Middle frontal gyrus (tissue), 1 donor: Measurements from ENCODE around the gene RSPO4.
"Not testable (repeated sequence)": the region's sequence is repeated elsewhere in the genome, so short reads cannot be mapped to it uniquely, and the experiment has no call there.

Experiments used
- DNase-seq: peaks from one replicate; pipeline ENCODE4 v3.0.0-alpha.2; 2015; ENCODE audit warnings: low spot score; ENCODE audit errors: extremely low spot score

RSPO4 gene

DNA sequence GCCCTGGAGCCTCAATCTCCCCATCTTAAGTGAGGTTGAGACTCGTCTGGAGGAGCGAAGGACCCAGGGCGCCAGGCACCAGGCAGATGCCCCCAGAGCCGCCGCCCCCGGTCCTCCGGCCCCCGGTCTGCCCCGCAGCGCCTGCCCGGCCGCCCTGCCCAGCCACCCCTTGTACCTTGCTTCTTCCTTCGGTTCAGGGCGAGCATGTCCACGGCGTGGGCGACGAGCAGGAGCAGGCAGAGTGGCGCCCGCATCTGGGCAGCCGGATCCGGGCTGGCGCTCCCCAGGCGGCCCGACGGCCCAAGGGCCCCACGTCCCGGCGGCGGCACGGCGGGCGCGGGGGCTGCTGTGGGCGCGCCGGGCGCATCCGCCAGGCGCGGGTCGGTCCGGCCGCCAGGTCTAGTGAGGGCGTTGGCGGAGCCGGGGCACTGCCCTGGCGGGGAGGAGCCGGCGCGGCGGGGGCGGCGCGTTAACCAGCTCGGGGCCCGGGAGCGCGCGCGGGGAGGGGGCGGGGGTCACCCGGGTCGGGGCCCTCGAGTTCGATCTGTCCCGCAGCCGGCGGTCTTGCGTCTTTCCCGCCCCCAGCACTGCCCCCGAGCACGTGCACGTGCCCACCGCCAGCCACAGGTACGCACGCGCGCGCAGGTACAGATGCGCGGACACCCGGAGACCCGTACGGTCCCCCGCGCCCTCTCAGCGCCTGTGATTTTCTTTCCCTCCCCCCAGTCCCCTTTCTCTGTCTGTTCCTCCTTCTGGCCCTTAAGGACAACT lies at the start of gene RSPO4:
Gene RSPO4 (minus strand): TSS at position 401 of the 771 bp plus-strand sequence. CDS start 147 bp downstream, at position 254.
- no peak for DNase-seq

DNA sequence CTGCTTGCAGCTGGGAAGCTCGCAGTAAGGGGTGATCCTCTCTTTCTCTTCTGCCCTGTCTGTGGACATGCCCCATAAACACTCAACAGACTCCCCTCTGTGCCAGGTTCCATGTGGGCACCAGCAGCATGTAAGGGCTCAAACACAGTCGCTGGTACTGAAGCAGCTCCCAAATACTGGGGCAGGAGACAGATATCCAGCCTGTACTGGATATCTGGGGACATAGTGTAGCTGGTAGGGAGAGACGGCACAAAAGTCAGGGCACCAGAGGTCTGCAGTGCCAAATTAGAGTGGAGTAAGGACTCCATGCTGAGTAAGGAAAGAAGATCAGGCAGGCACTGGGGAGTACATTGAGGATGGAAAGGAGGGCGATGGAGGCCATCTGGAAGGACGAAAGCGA lies 48.3 kb upstream of the RSPO4 start:
- DNase-seq, result no peak

DNA sequence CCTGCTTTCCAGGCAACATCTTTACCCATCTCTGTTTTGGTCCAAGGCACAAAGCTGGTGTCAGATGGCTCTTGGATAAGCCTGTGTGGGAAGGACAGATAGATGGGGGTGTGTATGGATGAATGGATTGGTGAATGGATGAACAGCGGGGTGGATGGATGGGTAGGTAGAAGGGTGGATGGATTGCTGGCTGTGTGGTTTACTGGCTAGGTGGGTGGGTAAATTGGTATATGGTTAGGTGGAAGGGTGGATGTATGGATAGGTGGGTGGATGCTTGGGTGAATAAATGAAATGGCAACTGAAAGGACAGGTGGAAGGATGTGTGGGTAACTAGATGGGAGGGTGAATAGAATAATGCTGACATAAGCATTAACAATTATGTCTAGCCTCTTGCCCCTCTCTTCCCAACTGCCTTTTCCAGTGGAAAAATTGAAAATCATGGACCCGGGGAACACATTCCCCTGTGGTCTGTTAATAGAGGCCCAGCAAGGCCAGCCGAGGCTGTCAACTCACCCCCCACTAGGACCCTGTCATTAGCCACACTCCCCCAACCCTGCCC lies 43.8 kb upstream of the RSPO4 start:
- DNase-seq, result no peak

DNA sequence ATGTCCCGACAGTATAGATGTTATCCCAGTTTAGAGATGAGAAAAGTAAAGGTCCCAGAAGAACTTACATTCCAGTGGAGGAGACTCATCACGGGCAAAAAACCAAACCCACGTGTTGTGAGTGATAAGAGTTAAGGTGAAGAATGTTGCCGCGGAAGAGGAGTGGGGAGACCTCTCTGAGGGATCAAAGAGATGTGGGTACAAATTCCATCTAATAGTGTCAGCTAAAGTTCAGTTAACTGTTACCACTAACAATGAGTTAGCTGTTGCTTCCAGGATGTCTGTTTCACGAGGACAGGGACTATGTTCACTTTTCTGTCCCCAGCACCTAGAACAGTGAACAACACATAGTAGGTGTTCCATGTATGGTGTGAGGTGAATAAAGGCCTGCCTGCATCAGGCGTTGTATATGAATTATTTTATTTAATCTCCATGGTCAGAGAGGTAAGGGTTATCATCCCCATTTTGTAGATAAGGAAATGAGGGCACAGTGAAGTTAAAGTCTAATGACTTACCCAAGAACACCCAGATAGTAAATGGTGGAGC lies 39.8 kb upstream of the RSPO4 start:
- DNase-seq, result no peak

GRCh38 chr20:1038205-1038604 lies 36.1 kb upstream of the RSPO4 start:
- DNase-seq, result no peak

DNA sequence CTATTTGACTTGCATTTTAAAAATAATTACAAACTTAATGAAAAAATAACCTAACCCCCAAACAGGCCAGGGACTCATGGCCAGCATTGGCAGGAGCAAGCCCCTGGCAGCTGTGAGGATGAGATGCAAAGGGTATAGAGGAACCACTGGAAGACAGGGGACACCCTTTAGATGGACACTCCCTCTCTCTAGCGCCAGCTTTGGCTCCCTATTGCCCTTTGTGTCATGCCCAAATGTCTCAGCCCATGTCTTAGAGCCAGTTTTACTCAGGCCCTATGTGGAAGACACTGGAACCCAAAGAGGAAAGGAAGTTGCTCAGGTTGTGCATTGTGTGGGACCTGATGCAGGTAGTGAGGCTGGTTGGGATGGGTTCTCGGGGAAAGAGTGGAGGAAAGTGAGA lies 34.9 kb upstream of the RSPO4 start:
- no peak for DNase-seq

DNA sequence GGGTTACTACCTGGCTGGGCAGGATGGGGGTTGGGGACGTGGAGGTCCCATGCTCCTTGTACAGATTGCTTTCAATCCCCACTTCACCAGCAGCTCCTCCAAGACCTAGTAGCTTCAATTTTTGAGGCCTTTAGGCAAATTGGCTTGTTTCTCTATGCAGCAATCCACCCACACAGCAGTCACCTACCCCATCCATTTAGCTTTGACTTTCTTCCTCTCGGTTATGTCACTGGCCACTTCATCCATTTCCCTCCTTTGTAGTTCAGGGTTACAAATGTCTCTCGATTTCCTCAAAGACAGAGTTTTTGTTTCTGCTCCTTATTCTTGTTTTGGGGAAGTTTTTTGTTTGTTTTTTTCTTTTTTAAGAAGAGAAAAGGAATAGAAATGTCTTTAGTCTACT lies 33.4 kb upstream of the RSPO4 start:
- no peak for DNase-seq

DNA sequence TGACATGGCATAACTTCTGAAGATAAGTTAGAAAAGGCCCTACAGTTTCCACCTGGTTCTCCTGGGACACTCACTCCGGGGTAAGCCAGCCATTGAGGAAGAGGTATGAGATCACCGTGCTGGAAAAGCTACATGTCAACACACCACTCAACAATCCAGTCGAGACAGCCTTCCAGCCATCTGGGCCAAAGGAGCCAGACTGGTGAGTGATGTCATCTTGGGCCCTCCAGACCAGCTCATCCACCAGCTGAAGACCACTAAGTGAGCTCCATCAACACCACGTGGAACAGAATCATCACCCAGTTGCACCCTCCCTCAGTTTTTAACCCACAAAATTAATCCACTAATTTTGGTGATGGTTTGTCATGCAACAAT lies 32.3 kb upstream of the RSPO4 start:
- no peak for DNase-seq

- no peak for DNase-seq
Observed at GRCh38 chr20:1033751-1034414, 31.8 kb upstream of the RSPO4 start.

DNA sequence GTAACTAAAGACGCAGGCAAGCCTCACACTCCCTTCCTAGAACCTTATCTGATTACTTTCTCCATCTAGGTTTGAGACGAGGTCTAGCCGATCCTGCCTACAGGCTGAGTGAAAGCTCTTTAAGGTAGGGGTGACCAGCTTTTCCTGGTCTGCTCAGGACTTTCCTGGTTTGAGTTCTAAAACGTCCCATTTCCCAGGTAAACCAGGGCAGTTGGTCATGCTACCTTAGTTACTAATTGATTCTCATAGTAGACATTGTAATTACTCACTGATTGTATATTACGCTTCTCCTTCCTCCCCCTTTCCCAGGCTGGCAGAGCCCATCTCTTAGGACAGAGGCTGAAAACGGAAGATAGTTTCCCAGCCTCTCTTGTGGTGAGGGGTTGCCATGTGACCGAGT lies 27.9 kb upstream of the RSPO4 start:
- DNase-seq, result no peak

GRCh38 chr20:1026214-1026613 lies 24.1 kb upstream of the RSPO4 start:
- not testable (repeated sequence) for DNase-seq

DNA sequence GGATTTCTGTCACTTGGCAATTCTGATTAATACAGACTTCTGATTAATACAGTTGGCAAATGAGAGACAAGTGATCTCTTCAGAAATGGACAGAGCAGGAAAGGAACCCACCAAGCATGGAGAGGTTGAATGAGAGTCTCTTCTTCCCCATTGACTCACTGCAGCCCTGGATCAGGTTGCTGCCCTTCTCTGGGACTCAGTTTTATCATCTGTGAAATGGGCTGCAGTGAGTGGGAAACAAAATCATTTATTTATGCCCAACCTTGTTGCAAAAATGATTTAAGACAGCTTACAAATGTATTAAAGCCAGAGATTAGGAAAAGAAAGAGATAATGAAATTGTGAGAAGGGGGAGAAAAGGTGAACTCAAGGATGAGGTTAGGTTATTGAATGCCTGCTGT lies 20.8 kb upstream of the RSPO4 start:
- no peak for DNase-seq

DNA sequence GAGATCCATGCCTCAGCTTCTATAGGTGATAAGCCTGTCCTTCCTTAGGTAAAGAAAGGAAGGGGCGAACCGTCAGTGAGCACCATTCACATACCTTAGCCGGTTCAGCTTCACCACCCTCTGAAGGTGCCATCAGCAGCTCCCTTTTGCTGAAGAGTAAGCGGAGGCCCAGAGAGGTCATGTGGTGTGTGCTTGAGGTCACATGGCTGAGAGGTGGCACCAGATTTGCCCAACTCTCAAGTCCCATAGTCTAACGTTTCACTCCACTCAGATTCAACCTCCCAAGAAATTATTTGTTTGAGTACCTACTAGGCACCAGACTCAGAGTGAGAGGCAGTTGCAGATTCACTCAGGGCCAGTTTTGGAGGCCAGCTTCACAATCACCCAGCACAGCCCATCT lies 18.5 kb upstream of the RSPO4 start:
- no peak for DNase-seq

DNA sequence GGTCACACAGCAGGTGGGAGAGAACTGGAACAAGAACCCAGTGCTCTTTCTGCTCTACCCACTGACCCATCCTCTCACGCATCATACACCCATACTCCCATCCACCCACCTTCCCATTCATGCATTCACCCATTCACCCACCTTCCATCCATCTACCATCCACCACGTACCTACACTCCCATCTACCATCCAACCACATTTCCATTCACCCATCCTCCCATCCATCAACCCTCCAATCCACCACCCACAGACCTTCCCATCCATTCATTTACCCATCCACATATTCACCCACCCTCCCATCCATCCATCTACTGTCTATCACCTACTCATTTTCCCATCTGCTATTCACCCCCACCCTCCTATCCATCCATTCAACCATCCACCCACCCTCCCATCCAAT lies 17.2 kb upstream of the RSPO4 start:
- no peak for DNase-seq

GRCh38 chr20:1017677-1018076 lies 15.6 kb upstream of the RSPO4 start:
- DNase-seq, result no peak

- DNase-seq, result no peak
Observed at GRCh38 chr20:1015181-1015580, 13.1 kb upstream of the RSPO4 start.

DNA sequence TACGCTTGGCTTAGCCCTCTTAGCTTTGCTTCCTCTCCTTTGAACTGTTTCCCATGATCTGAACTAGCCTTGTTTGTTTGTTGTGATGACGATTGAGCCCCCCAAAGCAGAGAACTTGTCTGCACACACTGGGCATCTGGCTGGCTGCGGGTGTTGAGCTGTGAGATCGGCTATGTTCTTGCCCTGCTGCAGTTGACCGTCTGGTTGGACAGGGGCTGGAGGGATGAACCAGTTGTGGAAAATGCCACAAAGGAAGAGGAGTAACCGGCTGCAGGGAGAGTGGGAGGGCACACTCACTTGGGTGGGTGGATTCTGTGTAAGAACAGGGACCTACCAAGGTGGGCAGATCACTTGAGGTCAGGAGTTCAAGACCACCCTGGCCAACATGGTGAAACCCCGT lies 12.4 kb upstream of the RSPO4 start:
- DNase-seq, result no peak

DNA sequence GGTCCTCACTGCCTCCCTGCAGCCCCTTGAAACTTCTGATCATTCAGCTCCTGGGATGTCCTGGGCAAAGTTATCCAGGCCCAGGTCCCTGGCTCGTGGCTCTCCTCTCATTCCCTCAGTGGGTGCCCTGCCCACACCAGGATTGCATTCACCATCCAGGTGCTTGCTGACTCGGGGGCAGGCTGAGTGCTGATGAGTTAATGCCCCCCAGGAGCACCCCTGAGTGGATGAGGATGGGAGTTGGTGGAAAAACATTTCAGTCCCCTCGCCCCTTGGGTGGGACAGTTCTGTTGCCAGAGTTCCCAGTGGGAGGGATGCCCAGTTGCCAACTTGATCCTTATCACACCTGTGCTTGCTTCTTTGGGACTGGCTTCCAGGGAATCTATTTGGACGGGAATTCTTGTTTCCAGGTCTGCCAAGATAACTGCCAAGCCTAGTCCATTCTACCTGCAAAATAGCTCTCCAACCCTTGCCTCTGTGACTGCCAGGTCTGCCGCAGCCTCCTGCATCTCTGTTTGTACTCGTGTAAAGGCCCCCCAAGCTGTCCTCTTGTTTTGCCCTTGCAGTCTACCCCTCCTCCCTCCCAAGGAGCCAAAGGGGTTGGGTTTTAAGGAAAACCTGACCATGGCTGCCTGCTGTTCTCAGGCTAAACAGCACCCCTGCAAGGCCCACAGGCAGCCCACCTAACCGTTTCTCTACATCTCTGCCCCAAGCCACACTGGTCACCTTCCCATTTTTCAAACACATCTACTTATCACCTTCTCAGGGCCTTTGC lies 11.6 kb upstream of the RSPO4 start:
- DNase-seq, result no peak

GRCh38 chr20:1012359-1013168 lies 10.5 kb upstream of the RSPO4 start:
- no peak for DNase-seq

DNA sequence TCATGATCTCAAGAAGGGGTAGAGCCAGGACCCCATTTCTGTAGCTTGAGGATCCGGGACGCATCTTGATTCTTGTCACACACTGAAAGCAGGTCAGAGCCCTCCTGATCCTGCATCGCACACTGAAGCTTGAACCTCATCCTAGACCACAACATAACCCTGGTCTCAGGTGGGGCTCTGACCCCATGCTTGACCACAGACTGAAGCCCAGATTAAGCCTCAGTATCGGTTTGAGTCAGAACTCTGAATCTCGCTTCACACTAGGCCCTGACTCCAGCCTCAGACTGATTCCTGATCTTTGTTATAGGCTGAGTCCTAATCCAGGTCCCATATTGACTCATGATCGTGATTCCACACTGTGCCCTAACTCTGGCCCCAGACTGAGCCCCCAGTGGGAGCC lies 8.5 kb upstream of the RSPO4 start:
- DNase-seq, result no peak

- no peak for DNase-seq
Observed at GRCh38 chr20:1005452-1006027, 3.4 kb upstream of the RSPO4 start.
